HG02884 (cell line): Measurements from ENCODE around the gene TBKBP1.

ENCODE experiments used
- ATAC-seq: cut with Tn5 transposase; IDR thresholded peaks from one replicate; pipeline ENCODE4 v1.9.1; 2021; ENCODE audit warnings: mild to moderate bottlenecking, moderate library complexity; ENCODE audit not compliant: unreplicated experiment

The TBKBP1 gene

GRCh38 chr17:47712330-47713023, 18.5 kb downstream of the TBKBP1 start:
- no peak for ATAC-seq

GRCh38 chr17:47713980-47714700, 20.2 kb downstream of the TBKBP1 start:
- no peak for ATAC-seq

GRCh38 chr17:47714773-47715396, 20.9 kb downstream of the TBKBP1 start:
- ATAC-seq: no peak

GRCh38 chr17:47715669-47716325, 21.8 kb downstream of the TBKBP1 start:
- no peak for ATAC-seq

GRCh38 chr17:47716375-47716774, 22.4 kb downstream of the TBKBP1 start:
- no peak for ATAC-seq

- no peak for ATAC-seq
Measured at GRCh38 chr17:47717261-47717697, 23.3 kb downstream of the TBKBP1 start.

- no peak for ATAC-seq
Measured at GRCh38 chr17:47717979-47718621, 24.1 kb downstream of the TBKBP1 start.

GRCh38 chr17:47718634-47719405, 24.9 kb downstream of the TBKBP1 start:
- ATAC-seq: no peak

GRCh38 chr17:47719411-47720152, 25.6 kb downstream of the TBKBP1 start:
- no peak for ATAC-seq

GRCh38 chr17:47720196-47720595, 26.2 kb downstream of the TBKBP1 start:
- no peak for ATAC-seq

- ATAC-seq: no peak
Measured at GRCh38 chr17:47720754-47721533, 27.0 kb downstream of the TBKBP1 start.

GRCh38 chr17:47721725-47722124, 27.8 kb downstream of the TBKBP1 start:
- ATAC-seq: no peak

GRCh38 chr17:47724705-47725104, 30.7 kb downstream of the TBKBP1 start:
- no peak for ATAC-seq

GRCh38 chr17:47725446-47726111, 31.6 kb downstream of the TBKBP1 start:
- no peak for ATAC-seq

- ATAC-seq: no peak
Measured at GRCh38 chr17:47726796-47727703, 33.1 kb downstream of the TBKBP1 start.

GRCh38 chr17:47727704-47728036, 33.7 kb downstream of the TBKBP1 start:
- no peak for ATAC-seq

- ATAC-seq: no peak
Measured at GRCh38 chr17:47728214-47728877, 34.4 kb downstream of the TBKBP1 start.
